ENCODE data around the gene DNAH17.
"Not testable (repeated sequence)": the region's sequence is repeated elsewhere in the genome, so short reads cannot be mapped to it uniquely, and the experiment has no call there.

Gene DNAH17

DNA sequence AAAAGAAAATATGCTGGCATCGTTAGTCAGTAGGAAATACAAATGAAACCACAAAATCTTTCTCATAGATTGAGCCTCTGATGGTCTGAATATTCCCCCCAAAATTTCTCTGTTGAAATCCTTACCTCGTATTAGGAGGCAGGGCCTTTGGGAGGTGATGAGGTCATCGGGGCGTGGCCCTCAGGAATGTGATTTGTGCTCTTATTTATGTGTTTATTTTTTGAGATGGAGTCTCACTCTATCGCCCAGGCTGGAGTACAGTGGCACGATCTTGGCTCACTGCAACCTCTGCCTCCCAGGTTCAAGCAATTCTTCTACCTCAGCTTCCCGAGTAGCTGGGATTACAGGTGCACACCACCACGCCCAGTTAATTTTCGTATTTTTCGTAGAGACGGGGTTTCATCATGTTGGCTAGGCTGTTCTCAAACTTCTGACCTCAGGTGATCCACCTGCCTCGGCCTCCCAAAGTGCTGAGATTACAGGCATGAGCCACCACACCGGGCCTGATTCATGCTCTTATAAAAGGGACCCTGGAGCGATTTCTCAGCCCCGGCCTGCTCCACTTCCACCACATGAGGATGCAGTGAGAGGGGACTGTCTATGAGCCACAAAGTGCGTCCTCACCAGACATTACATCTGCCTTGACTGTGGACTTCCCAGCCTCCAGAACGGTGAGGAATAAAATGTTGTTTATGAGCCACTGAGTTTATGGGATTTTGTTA, 53.1 kb downstream of the DNAH17 start:
- no peak for DNase-seq

- DNase-seq, result no peak
Measured at GRCh38 chr17:78522031-78522809, 55.0 kb downstream of the DNAH17 start.

DNA sequence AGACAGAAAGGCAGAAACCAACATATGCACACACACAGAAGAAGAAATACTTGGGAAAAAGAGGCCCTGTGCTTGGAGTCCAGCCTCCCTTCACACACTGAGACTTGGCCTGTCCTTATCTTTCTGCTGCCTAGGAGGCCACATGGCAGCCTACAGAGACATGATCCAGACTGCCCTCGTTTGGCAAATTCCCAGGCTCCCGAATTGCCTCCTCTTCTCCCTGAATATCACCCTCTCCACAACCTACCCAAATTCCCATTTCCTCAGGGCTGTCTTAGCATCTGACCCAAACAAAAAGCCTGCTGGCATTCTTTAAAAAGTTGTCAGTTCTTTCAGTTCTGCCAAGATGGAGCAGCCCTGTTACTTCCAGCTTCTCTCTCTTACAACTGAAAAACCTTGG, 59.8 kb downstream of the DNAH17 start:
- no peak for DNase-seq

DNA sequence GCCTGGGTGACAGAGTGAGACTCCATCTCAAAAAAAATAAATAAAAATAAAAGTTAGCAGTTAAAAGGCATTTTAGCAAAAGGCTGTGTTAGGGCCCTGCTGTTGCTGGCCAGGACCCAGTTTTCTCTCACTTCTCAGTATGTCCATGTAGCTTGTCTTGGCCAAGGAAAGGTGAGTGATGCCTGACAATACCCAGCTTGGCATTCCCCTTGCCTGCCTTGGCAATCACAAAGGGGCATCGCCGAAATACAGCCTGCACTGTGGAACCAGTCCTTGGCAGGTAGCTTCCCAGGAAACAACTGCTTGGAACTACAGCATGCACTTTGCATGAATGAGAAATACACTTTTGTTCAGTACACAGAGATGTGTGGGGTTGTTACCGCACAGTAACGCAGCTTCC, 61.7 kb downstream of the DNAH17 start:
- no peak for DNase-seq

DNA sequence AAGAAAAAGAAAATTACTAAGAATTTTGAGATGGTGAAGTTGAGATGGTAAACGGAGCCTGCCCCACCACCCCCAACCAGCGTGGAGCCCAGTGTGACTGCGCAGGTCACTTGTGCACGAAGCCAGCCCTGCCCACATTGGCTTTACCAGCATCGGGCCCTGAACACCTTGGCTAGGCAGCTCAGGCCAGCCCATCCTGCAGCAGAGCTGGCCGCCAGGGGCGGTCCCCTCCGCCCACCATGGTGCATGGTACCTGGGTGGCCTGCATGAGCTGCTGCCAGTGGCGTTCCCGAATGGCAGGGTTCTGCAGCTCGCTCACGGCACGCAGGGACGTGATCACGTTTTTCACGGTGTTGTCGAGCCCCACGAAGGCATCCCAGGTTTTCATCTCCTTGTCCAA, 62.7 kb downstream of the DNAH17 start:
- no peak for DNase-seq

DNA sequence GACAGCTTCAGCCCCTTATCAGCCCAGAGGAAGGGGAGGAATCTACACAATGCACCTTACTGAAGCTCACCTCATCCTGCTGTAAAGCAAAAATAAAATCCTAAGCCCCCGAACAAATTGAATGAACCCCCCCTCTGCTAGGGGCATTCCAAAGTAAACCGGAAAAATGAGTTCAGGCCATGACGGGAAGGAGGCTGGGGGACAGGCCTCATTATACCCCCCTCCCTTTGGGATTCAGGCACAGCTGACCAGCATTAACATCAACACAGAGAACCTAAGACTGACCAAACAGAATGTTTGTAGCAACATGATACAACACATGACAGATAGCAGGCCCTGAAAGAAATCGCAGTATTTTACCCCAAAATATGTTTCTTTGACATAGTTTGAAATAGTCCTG, 64.2 kb downstream of the DNAH17 start:
- no peak for DNase-seq

GRCh38 chr17:78510141-78511075, 66.8 kb downstream of the DNAH17 start:
- no peak for DNase-seq

DNA sequence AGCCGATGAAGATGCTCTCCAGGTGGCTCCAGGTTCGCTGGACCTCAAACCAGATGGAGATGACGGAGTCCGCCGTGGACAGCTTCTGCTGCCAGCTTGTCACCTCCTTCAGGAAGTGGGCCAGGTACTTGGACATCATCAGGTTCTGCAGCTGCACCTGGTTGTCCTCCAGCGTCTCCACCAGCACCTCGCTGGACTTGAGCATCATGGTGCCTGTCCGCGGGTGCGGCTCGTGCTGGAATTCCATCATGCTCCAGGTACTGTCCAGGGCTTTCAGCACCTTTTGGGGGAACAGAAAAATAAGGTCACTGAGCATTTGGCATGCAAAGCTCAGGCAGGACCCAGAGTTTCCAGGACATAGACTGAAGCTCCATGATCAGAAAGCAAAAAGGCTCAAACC, 69.7 kb downstream of the DNAH17 start:
- no peak for DNase-seq

DNA sequence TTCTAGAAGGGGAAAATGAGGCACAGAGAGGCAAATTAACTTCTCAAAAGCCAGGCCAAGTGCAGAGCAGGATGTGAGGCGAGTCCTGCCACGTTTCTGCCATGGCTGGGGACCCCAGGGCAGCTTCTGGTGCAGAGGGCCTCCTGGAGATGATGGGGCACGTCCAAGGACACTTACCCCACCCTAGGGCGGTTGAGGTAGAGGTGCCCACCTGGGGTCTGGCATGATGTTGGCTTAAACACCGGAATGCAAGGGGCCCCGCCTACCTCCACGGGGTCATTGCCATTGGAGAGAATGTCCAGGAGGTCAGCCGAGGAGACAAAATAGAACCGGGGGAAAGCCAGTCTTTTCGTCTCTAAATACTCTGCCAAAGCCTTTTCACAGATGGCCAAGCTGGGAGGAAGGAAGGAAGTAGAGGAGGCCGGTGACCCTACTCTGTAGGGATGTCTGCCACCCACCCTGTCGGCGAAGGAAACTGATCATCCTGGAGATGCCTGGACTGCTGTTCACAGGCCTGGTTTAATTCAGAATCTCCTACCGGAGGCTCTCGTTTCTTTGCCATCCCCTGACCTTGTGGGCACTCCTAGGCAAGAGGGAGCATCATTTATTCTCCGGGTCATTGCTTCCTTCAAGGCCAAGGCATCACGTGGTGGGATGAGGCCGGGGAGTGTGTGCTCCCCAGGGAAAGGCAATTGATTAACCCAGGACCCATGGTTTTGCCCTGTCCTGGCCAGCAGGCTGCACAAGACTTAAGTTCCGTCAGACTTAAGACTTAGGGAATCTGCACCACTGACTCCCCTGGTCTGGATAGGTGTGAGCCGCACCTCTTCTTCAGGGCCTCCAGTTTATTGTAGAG, 70.5 kb downstream of the DNAH17 start:
- DNase-seq, result no peak

DNA sequence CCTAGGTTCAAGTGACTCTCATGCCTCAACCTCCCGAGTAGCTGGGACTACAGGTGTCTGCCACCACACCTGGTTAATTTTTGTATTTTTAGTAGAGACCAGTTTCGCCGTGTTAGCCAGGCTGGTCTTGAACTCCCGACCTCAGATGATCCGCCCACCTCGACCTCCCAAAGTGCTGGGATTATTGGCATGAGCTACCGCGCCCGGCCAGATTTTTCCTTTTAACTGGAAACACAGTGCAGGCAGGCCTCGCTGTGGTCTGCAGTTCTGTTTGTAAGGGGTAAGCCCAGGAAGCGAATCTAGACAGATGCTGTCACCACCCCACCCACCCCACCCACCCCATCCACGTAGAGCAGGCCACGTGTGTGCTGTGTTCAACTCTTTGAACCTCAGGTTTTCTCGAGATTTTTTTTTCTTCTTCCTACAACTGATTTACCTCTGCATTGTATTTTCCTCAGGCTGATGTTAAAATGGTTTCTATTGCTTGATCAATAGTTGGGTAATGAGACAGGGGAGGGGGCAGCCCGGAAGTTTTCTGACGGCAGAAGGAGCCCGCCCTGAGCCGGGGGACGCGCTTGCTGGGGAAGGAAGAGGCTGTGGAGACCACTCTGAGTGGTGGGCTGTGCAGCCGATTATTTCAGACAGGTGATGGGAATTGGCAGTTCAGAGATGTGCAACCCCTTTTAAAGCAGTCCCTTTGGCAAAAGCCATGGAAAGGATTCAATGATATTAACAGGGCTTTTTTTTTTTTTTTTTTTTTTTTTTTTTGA, 72.9 kb downstream of the DNAH17 start:
- no peak for DNase-seq

- DNase-seq, result not testable (repeated sequence)
Measured at GRCh38 chr17:78503388-78503787, 73.8 kb downstream of the DNAH17 start.

GRCh38 chr17:78502611-78503148, 74.5 kb downstream of the DNAH17 start:
- DNase-seq, result no peak

- DNase-seq, result peak; percentile 9 to 14
Measured at GRCh38 chr17:78501241-78502036, 75.8 kb downstream of the DNAH17 start.

DNA sequence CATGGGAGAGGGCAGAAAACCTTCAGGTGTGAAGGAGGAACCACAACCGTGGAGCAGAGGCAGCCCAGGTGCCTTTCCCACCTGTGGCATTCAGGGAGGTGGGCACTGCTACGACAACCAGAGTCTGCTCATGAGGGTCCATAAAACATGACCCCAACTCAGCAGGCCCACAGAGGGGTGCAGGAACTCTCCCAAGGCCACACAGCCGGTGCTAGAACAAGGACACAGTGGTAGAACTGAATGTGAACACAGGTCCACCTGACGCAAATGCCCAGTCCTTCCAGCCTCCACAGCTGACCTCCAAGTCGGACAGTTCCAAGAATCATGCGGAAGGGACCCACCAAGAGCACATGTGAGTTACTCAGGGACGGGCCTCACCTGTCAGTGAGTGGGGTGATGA, 76.4 kb downstream of the DNAH17 start:
- no peak for DNase-seq

DNA sequence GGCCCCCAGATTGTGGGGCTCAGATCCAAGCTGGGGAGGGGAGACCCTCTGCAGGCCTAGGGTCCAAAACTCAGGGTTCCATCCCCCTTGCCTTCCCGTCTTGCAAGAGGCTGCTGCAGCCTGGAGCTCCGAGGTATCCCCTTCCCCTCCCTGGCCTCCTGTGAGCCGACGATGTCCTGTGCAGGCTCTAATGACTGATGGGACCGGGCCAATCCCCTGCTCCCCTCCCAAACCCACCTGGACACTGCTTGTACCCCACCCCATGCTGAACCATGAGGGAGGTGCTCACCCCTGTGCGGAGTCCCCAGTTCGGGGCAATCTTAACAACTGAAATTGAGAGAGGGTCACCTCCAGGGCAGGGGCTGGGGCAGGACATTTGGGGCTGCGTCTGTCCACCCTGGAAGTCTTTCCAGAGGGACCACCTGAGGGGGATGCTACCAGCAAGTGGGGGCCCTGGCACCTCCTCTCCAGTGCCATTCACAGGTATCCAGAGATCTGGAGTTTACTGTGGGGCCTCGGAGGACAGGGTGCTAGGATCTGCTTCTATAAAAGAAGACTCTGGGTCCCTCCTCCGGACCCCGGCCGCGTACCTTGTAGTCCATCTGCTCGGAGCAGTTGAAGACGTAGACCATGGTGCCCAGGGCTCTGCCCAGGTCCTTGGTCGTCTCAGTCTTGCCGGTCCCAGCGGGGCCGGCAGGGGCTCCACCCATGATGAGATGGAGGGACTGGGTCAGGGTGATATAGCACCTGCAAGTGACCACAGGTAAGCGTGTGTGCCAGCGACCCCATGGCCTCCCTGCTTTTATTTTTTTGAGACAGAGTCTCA, 77.3 kb downstream of the DNAH17 start:
- no peak for DNase-seq

- DNase-seq, result no peak
Measured at GRCh38 chr17:78498848-78499247, 78.3 kb downstream of the DNAH17 start.

- DNase-seq, result peak; percentile 63 to 70
Measured at GRCh38 chr17:78497115-78497540, 80.1 kb downstream of the DNAH17 start.

DNA sequence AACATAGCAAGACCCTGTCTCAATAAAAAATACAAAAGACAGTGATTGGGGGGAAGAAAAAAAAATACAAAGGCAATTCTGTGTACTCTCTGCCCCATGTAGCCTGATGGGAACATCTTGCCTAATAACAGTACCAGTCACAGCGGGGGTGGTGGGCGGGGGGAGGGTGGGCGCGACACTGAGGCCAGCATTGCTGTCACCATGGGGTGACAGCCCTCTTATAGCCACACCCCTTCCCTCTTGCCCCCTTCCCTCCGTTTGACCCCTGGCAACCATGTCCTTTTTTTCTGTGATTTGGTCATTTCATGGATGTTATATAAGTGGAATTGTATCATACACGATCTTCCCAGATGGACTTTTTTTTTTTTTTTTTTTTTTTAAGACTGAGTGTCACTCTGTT, 80.9 kb downstream of the DNAH17 start:
- DNase-seq, result no peak

DNA sequence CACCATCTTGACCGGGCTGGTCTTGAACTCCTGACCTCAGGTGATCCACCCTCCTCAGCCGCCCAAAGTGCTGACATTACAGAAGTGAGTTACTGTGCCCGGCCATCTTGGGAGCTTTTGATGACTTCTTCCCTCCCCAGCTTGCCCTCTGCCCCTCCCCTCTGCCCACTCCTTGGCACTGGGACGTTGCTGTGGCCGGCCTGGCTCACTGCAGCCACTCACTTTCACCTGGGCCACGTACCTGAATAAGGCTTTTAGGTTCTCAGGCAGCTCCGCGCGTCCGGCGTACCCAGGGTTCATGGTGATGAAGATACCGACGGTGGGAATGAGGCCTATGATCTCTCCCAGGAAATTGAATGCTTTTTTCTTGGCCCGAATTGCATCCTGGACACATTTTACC, 81.6 kb downstream of the DNAH17 start:
- no peak for DNase-seq
